ENCODE measurements around the gene RALGDS.
"Not testable (repeated sequence)": the region's sequence is repeated elsewhere in the genome, so short reads cannot be mapped to it uniquely, and the experiment has no call there.

- not testable (repeated sequence) for TF ChIP-seq POLR2A (IDR thresholded peaks at IDR 0.05)
- TF ChIP-seq, protein P1, sequence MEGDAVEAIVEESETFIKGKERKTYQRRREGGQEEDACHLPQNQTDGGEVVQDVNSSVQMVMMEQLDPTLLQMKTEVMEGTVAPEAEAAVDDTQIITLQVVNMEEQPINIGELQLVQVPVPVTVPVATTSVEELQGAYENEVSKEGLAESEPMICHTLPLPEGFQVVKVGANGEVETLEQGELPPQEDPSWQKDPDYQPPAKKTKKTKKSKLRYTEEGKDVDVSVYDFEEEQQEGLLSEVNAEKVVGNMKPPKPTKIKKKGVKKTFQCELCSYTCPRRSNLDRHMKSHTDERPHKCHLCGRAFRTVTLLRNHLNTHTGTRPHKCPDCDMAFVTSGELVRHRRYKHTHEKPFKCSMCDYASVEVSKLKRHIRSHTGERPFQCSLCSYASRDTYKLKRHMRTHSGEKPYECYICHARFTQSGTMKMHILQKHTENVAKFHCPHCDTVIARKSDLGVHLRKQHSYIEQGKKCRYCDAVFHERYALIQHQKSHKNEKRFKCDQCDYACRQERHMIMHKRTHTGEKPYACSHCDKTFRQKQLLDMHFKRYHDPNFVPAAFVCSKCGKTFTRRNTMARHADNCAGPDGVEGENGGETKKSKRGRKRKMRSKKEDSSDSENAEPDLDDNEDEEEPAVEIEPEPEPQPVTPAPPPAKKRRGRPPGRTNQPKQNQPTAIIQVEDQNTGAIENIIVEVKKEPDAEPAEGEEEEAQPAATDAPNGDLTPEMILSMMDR (IDR thresholded peaks at IDR 0.05): not testable (repeated sequence)
These were observed 59.3 kb downstream of the RALGDS start, which contains the start of gene CEL for GRCh38 chr9:133061764-133062145.
